ENCODE results near the gene GREB1.

GREB1 gene

GRCh38 chr2:11559066-11559785, 25.4 kb downstream of the GREB1 start:
- Histone ChIP-seq H3K4me3 (ENCODE audit: insufficient read depth, low read length, poor library complexity, severe bottlenecking) (no peak overlapping the region), H3K4me2 (ENCODE audit: low read depth, low read length, poor library complexity, severe bottlenecking) (no peak overlapping the region), H3F3A (ENCODE audit: insufficient read depth) (no peaks in the 10 kb centered on the region), H2AFZ (ENCODE audit: low read depth, low read length, severe bottlenecking) (no peak overlapping the region), H3K9me2 (replicated peaks; ENCODE audit: insufficient read depth, low read length) (no peaks in the 10 kb centered on the region), H3K27ac (ENCODE audit: low read depth, low read length) (no peak overlapping the region), H3K36me3 (ENCODE audit: low read length) (no peaks in the 10 kb centered on the region), H3K9ac (ENCODE audit: low read length) (no peak overlapping the region), H3K9me3 (ENCODE audit: insufficient read depth, low read length) (no peaks in the 10 kb centered on the region), H3K27me3 (ENCODE audit: low read length) (no peaks in the 10 kb centered on the region), H4K20me1 (ENCODE audit: low read depth, low read length) (no peaks in the 10 kb centered on the region), H3K79me2 (ENCODE audit: insufficient read depth, low read length) (no peaks in the 10 kb centered on the region)
- no peak for TF ChIP-seq EZH2phosphoT487 (conservative IDR thresholded peaks at IDR 0.05; ENCODE audit: low read length)
- TF ChIP-seq CTCF (IDR thresholded peaks at IDR 0.05; ENCODE audit: insufficient read depth, low read length, poor library complexity, severe bottlenecking): no peak

- Histone ChIP-seq H3K4me3 (ENCODE audit: insufficient read depth, low read length, poor library complexity, severe bottlenecking) (no peak overlapping the region), H3K27me3 (ENCODE audit: low read length) (no peaks in the 10 kb centered on the region), H3K27ac (ENCODE audit: low read depth, low read length) (no peak overlapping the region), H4K20me1 (ENCODE audit: low read depth, low read length) (no peaks in the 10 kb centered on the region), H3F3A (ENCODE audit: insufficient read depth) (no peaks in the 10 kb centered on the region), H3K9me3 (ENCODE audit: insufficient read depth, low read length) (no peaks in the 10 kb centered on the region), H3K36me3 (ENCODE audit: low read length) (no peaks in the 10 kb centered on the region), H3K9me2 (replicated peaks; ENCODE audit: insufficient read depth, low read length) (no peaks in the 10 kb centered on the region), H3K79me2 (ENCODE audit: insufficient read depth, low read length) (no peaks in the 10 kb centered on the region), H3K4me2 (ENCODE audit: low read depth, low read length, poor library complexity, severe bottlenecking) (no peak overlapping the region), H3K9ac (ENCODE audit: low read length) (no peak overlapping the region), H2AFZ (ENCODE audit: low read depth, low read length, severe bottlenecking) (no peak overlapping the region)
- TF ChIP-seq EZH2phosphoT487 (conservative IDR thresholded peaks at IDR 0.05; ENCODE audit: low read length) (no peak), CTCF (IDR thresholded peaks at IDR 0.05; ENCODE audit: insufficient read depth, low read length, poor library complexity, severe bottlenecking) (no peak)
These were observed 25.9 kb downstream of the GREB1 start for GRCh38 chr2:11559786-11560155.

GRCh38 chr2:11560806-11561205, 27.0 kb downstream of the GREB1 start:
- no peaks in the 10 kb centered on the region for H3K27me3 ChIP-seq (ENCODE audit: low read length)
- TF ChIP-seq EZH2phosphoT487 (conservative IDR thresholded peaks at IDR 0.05; ENCODE audit: low read length) (no peak), CTCF (IDR thresholded peaks at IDR 0.05; ENCODE audit: insufficient read depth, low read length, poor library complexity, severe bottlenecking) (no peak)
- H2AFZ ChIP-seq (ENCODE audit: low read depth, low read length, severe bottlenecking): no peak overlapping the region
- no peak overlapping the region for H3K27ac ChIP-seq (ENCODE audit: low read depth, low read length)
- no peak overlapping the region for H3K4me3 ChIP-seq (ENCODE audit: insufficient read depth, low read length, poor library complexity, severe bottlenecking)
- no peak overlapping the region for H3K9ac ChIP-seq (ENCODE audit: low read length)
- H3K9me3 ChIP-seq (ENCODE audit: insufficient read depth, low read length): no peaks in the 10 kb centered on the region
- no peaks in the 10 kb centered on the region for H4K20me1 ChIP-seq (ENCODE audit: low read depth, low read length)
- no peak overlapping the region for H3K4me2 ChIP-seq (ENCODE audit: low read depth, low read length, poor library complexity, severe bottlenecking)
- H3K9me2 ChIP-seq (replicated peaks; ENCODE audit: insufficient read depth, low read length): no peaks in the 10 kb centered on the region
- no peaks in the 10 kb centered on the region for H3K36me3 ChIP-seq (ENCODE audit: low read length)
- no peaks in the 10 kb centered on the region for H3K79me2 ChIP-seq (ENCODE audit: insufficient read depth, low read length)
- H3F3A ChIP-seq (ENCODE audit: insufficient read depth): no peaks in the 10 kb centered on the region
